H1 (cell line): Measurements from ENCODE around the gene PLCB4. TPM values are rescaled to one million over a fixed set of nuclear protein-coding genes. Genes with fewer than 3 reads are reported as not detected.

Experiments used
- CTCF ChIA-PET: fragments of 300-600 bp; sonication (Branson Sonifier 250); formaldehyde crosslinking; loops from one replicate; lab custom pipeline; 2021; ENCODE audit not compliant: partially characterized antibody; lab: Charles Lee
- POLR2A ChIA-PET: fragments of 300-600 bp; sonication (Branson Sonifier 250); formaldehyde crosslinking; loops from one replicate; lab custom pipeline; 2021; ENCODE audit warnings: inconsistent platforms; ENCODE audit not compliant: partially characterized antibody; lab: Charles Lee
- DNase-seq, 2 experiments: peaks; one replicate each; pipeline versions ENCODE4 v3.0.0 to v3.0.0-alpha.2; 2010 to 2022; ENCODE audit warnings: low spot score in 2 of 2, low read depth in 1 of 2, mixed read lengths in 1 of 2
- FAIRE-seq: peaks from 2 replicates; lab custom pipeline; 2011; peaks lifted over from hg19 to GRCh38; lab: Jason Lieb, UNC
- H2AFZ ChIP-seq: 2 replicates; pipeline ENCODE4 v1.8.1; 2012; ENCODE audit warnings: low read length, inconsistent platforms
- H2AK5ac ChIP-seq: 2 replicates; pipeline ENCODE4 v1.6.1; 2013; ENCODE audit warnings: low read depth, low read length
- H2BK120ac ChIP-seq: replicated peaks from 2 replicates; pipeline ENCODE3; 2013; ENCODE audit warnings: low read depth, low read length, inconsistent platforms
- H2BK12ac ChIP-seq: 2 replicates; pipeline ENCODE4 v1.6.1; 2013; ENCODE audit warnings: low read depth, low read length
- H2BK15ac ChIP-seq: 2 replicates; pipeline ENCODE4 v1.6.1; 2013; ENCODE audit warnings: low read length
- H2BK20ac ChIP-seq: 2 replicates; pipeline ENCODE4 v1.6.1; 2013; ENCODE audit warnings: low read length
- H2BK5ac ChIP-seq: 2 replicates; pipeline ENCODE4 v1.6.1; 2013; ENCODE audit warnings: low read depth, low read length
- H3K14ac ChIP-seq: 2 replicates; pipeline ENCODE4 v1.6.1; 2013; ENCODE audit warnings: inconsistent platforms; ENCODE audit not compliant: insufficient read length
- H3K18ac ChIP-seq: 2 replicates; pipeline ENCODE4 v1.6.1; 2013; ENCODE audit warnings: low read length; ENCODE audit errors: extremely low read depth
- H3K23ac ChIP-seq: 2 replicates; pipeline ENCODE4 v1.6.1; 2013; ENCODE audit warnings: inconsistent platforms; ENCODE audit not compliant: insufficient read length
- H3K23me2 ChIP-seq: 2 replicates; pipeline ENCODE4 v1.6.1; 2013; ENCODE audit warnings: low read depth, low read length
- H3K27ac ChIP-seq: 2 replicates; pipeline ENCODE4 v1.6.1; 2011; ENCODE audit warnings: low read depth, low read length, inconsistent platforms
- H3K27me3 ChIP-seq, 4 experiments: replicated peaks in 1 of 4; 1 replicate in 1 of 4; 2 replicates in 3 of 4; pipeline versions ENCODE4 v1.6.1 to v1.8.1; 2011 to 2013; ENCODE audit warnings: low read length in 3 of 4, mild to moderate bottlenecking in 3 of 4, inconsistent platforms in 2 of 4, mixed read lengths in 2 of 4, moderate library complexity in 1 of 4; ENCODE audit not compliant: control insufficient read depth in 3 of 4, insufficient read depth in 3 of 4; ENCODE audit errors: extremely low read depth in 1 of 4
- H3K36me3 ChIP-seq, 4 experiments: 2 replicates each; pipeline versions ENCODE4 v1.6.1 to v1.8.1; 2011 to 2013; ENCODE audit warnings: mild to moderate bottlenecking in 4 of 4, low read length in 3 of 4, moderate library complexity in 2 of 4, control low read depth in 1 of 4, inconsistent platforms in 1 of 4; ENCODE audit not compliant: insufficient read depth in 4 of 4, control insufficient read depth in 2 of 4
- H3K4ac ChIP-seq: replicated peaks from 2 replicates; pipeline ENCODE3; 2013; ENCODE audit warnings: low read length, low read depth, mixed read lengths, inconsistent platforms; ENCODE audit not compliant: insufficient read length
- H3K4me1 ChIP-seq, 4 experiments: replicated peaks in 1 of 4; 1 replicate in 1 of 4; 2 replicates in 3 of 4; pipeline versions ENCODE4 v1.6.1 to v1.8.1; 2011 to 2013; ENCODE audit warnings: low read length in 3 of 4, inconsistent platforms in 2 of 4, mixed read lengths in 1 of 4; ENCODE audit not compliant: insufficient read depth in 4 of 4, control insufficient read depth in 3 of 4
- H3K4me2 ChIP-seq, 2 experiments: 2 replicates each; pipeline versions ENCODE4 v1.6.1 to v1.8.1; 2011 to 2013; ENCODE audit warnings: low read depth in 2 of 2, low read length in 2 of 2, control low read depth in 1 of 2, inconsistent platforms in 1 of 2, mild to moderate bottlenecking in 1 of 2; ENCODE audit not compliant: insufficient read depth in 1 of 2
- H3K4me3 ChIP-seq, 4 experiments: fragments of 200-600, 300-600 bp in 1 of 4; sonication (generic), shearing (Covaris generic), sonication (Bioruptor Twin) in 1 of 4; 2 replicates each; pipeline versions ENCODE4 v1.5.1 to v1.8.1; 2011 to 2016; ENCODE audit warnings: low read length in 4 of 4, low read depth in 3 of 4, control low read depth in 2 of 4, inconsistent platforms in 2 of 4, mild to moderate bottlenecking in 2 of 4, mixed read lengths in 1 of 4, moderate library complexity in 1 of 4; ENCODE audit not compliant: insufficient read depth in 2 of 4; ENCODE audit errors: extremely low read depth in 1 of 4
- H3K56ac ChIP-seq: replicated peaks from 2 replicates; pipeline ENCODE3; 2013; ENCODE audit warnings: low read depth, mild to moderate bottlenecking, mixed read lengths, low read length, inconsistent platforms; ENCODE audit not compliant: insufficient read length
- H3K79me1 ChIP-seq: 2 replicates; pipeline ENCODE4 v1.6.1; 2013; ENCODE audit warnings: low read depth, low read length, control low read depth
- H3K79me2 ChIP-seq, 2 experiments: 2 replicates each; pipeline versions ENCODE4 v1.6.1 to v1.8.1; 2012 to 2013; ENCODE audit warnings: low read length in 2 of 2, mild to moderate bottlenecking in 2 of 2, inconsistent platforms in 1 of 2; ENCODE audit not compliant: insufficient read depth in 2 of 2, control insufficient read depth in 1 of 2
- H3K9ac ChIP-seq, 4 experiments: replicated peaks in 1 of 4; 1 replicate in 1 of 4; 2 replicates in 3 of 4; pipeline versions ENCODE4 v1.6.1 to v1.8.1; 2011 to 2013; ENCODE audit warnings: low read depth in 3 of 4, low read length in 3 of 4, control low read depth in 2 of 4, mild to moderate bottlenecking in 2 of 4, moderate library complexity in 2 of 4, inconsistent platforms in 1 of 4; ENCODE audit errors: extremely low read depth in 1 of 4
- H3K9me3 ChIP-seq, 2 experiments: 2 replicates each; pipeline versions ENCODE4 v1.6.1 to v1.8.1; 2012 to 2013; ENCODE audit warnings: mild to moderate bottlenecking in 2 of 2, moderate library complexity in 2 of 2, control low read depth in 1 of 2, inconsistent platforms in 1 of 2, low read depth in 1 of 2, low read length in 1 of 2, mixed read lengths in 1 of 2; ENCODE audit not compliant: insufficient read depth in 2 of 2
- H4K20me1 ChIP-seq, 2 experiments: replicated peaks in 1 of 2; 2 replicates each; pipeline versions ENCODE3 to v1.8.1; 2011 to 2013; ENCODE audit warnings: inconsistent platforms in 2 of 2, low read length in 2 of 2, mild to moderate bottlenecking in 1 of 2; ENCODE audit not compliant: insufficient read depth in 2 of 2, control insufficient read depth in 1 of 2
- H4K5ac ChIP-seq: 2 replicates; pipeline ENCODE4 v1.6.1; 2013; ENCODE audit warnings: low read length, low read depth, mixed read lengths, inconsistent platforms; ENCODE audit not compliant: insufficient read length
- H4K8ac ChIP-seq: 2 replicates; pipeline ENCODE4 v1.8.0; 2013; ENCODE audit warnings: mild to moderate bottlenecking, moderate library complexity, low read length, inconsistent platforms; ENCODE audit not compliant: insufficient read depth; ENCODE audit errors: extremely low read depth
- H4K91ac ChIP-seq: replicated peaks from 2 replicates; pipeline ENCODE3; 2013; ENCODE audit warnings: low read length, mixed read lengths, inconsistent platforms; ENCODE audit not compliant: insufficient read length
- ASH2L ChIP-seq: fragments of 200-600, 300-600 bp; sonication (generic); IDR thresholded peaks from one replicate; pipeline ENCODE4 v1.7.1; 2017; ENCODE audit warnings: low read length
- CEBPB ChIP-seq: IDR thresholded peaks from 2 replicates; pipeline ENCODE4 v1.6.1; 2012; ENCODE audit warnings: low read depth, low read length
- CHD2 ChIP-seq: IDR thresholded peaks from 2 replicates; pipeline ENCODE4 v1.6.1; 2012; ENCODE audit warnings: low read length, improper control_type of control experiment
- EGR1 ChIP-seq: IDR thresholded peaks from 2 replicates; pipeline ENCODE4 v1.6.1; 2011; ENCODE audit warnings: low read depth, low read length, borderline replicate concordance
- HDAC2 ChIP-seq, 2 experiments: fragments of 300-600 bp in 1 of 2; sonication (generic) in 1 of 2; IDR thresholded peaks; 2 replicates each; pipeline ENCODE4 v1.6.1; 2011 to 2012; ENCODE audit warnings: low read depth in 2 of 2, low read length in 2 of 2, mild to moderate bottlenecking in 2 of 2, moderate library complexity in 2 of 2, borderline replicate concordance in 1 of 2, inconsistent platforms in 1 of 2
- KDM1A ChIP-seq: fragments of 200-600, 300-600 bp; sonication (generic); IDR thresholded peaks from 2 replicates; pipeline ENCODE4 v1.7.1; 2016; ENCODE audit warnings: mild to moderate bottlenecking, low read length, borderline replicate concordance
- NANOG ChIP-seq: IDR thresholded peaks from 2 replicates; pipeline ENCODE4 v1.6.1; 2011; ENCODE audit warnings: low read length, low read depth, mild to moderate bottlenecking, inconsistent platforms; ENCODE audit not compliant: insufficient read depth, poor library complexity, severe bottlenecking
- NRF1 ChIP-seq: IDR thresholded peaks from 2 replicates; pipeline ENCODE4 v1.6.1; 2011; ENCODE audit warnings: mild to moderate bottlenecking, low read depth, low read length, improper control_type of control experiment
- PHF8 ChIP-seq: fragments of 200-600 bp; sonication (generic); conservative IDR thresholded peaks from 2 replicates; pipeline ENCODE4 v1.7.1; 2012; ENCODE audit warnings: low read depth, mild to moderate bottlenecking, inconsistent platforms, low read length, moderate library complexity
- RXRA ChIP-seq: IDR thresholded peaks from 2 replicates; pipeline ENCODE4 v1.6.1; 2011; ENCODE audit warnings: low read depth, mild to moderate bottlenecking, low read length, moderate library complexity; ENCODE audit not compliant: insufficient read depth
- SIX5 ChIP-seq: IDR thresholded peaks from 2 replicates; pipeline ENCODE4 v1.6.1; 2011; ENCODE audit warnings: mild to moderate bottlenecking, low read depth, low read length
- WGBS, 2 experiments: shearing (Covaris generic) in 1 of 2; methylation state at CpG; one replicate each; pipeline versions ENCODE4 v1.1.6 to v1.1.7; 2013 to 2015; ENCODE audit warnings: low lambda C conversion rate in 2 of 2, mixed read lengths in 2 of 2, inconsistent platforms in 1 of 2, low coverage in 1 of 2, missing lambda C conversion rate in 1 of 2; ENCODE audit not compliant: insufficient replicate concordance in 2 of 2, insufficient coverage in 1 of 2, insufficient read length in 1 of 2; ENCODE audit errors: extremely low coverage in 1 of 2, missing lambda C conversion rate in 1 of 2; 5-methylcytosine and 5-hydroxymethylcytosine counted together
- polyA plus RNA-seq, 7 experiments: library from polyadenylated mRNA; depleted of rRNA in 3 of 7; stranded (reverse) in 5 of 7; unstranded in 2 of 7; fragments of >200 nt in 5 of 7; fragments of 200-250 nt in 2 of 7; gene quantifications; 1 replicate in 5 of 7; 2 replicates in 1 of 7; 4 replicates in 1 of 7; pipeline versions ENCODE4 v1.2.1 to v1.2.3, GENCODE V29; 2011 to 2013; ENCODE audit warnings: missing spikeins in 2 of 7, mixed read lengths in 2 of 7
- total RNA-seq: library from RNA; stranded (reverse); fragmentation: NEBNext Ultra II Directional; extraction: Animal tissue kit (Norgen Biotek cat#: 25700); gene quantifications from 2 replicates; pipeline ENCODE4 v1.2.1, GENCODE V29; 2021

Gene PLCB4
- total and polyA plus RNA-seq, 2 of the 8 experiments (the other 6 are each of a cell fraction or from before 2014, with no cell fraction given) = 3.2 to 14.1 TPM

DNA sequence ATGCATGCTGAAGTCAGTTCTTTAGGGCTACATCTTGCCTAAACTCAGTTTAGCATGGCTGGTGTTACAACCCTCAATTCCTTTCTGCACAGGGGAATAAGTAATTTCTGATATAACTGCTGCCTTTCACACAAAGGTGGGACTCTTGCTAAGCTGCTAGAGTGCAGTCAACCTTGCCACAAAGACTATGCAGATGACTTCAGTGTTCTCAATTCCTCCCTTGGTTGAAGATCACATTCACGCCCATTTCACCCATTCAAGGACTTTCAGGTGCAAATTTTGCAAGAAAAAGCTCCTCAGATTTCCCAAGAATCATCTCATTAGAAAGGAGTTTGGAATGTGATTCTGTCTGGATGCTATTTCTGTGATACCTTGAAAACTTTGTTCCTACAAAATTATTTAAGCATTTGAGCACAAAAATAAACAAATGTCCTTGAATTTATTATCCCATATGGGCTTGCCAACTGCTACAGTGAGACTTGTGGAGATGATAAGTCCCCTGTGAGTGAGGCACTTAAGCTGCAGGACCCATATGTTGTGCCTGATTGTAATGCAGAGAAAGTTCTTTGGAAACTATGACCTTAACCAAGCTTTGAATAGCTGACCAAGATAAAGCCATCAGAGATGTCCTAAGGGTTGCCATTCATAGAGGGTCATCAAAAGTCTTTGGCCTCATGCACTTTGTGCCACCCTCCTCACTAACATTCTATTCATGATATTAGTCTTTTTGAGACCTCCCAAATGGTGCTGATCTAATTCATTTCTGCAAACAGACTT is 111.8 kb downstream of the PLCB4 start:
- peak overlapping the region; percentile 50; the same call in 1 of the 2 replicates for H2BK5ac ChIP-seq
- no peak overlapping the region for H2BK120ac ChIP-seq
- no peaks in the 10 kb centered on the region for H3K23me2 ChIP-seq
- CTCF ChIA-PET = interaction anchor here (1.0 to 1.5 kb wide), 2 partner anchors 81 to 368 kb away, joined by 3 to 4 read pairs; no protein-coding TSS in a partner anchor
- H3K18ac ChIP-seq = peak overlapping the region; percentile 5; the same call in 1 of the 2 replicates
- no peak overlapping the region for H3K27ac ChIP-seq
- no peak overlapping the region for H2BK20ac ChIP-seq
- H4K20me1 ChIP-seq = no peaks in the 10 kb centered on the region
- H3K79me1 ChIP-seq = no peaks in the 10 kb centered on the region; the same call in 1 of the 2 replicates
- no peak overlapping the region for H2BK15ac ChIP-seq
- no peak overlapping the region for H2BK12ac ChIP-seq
- no peak overlapping the region for H2AFZ ChIP-seq
- no peaks in the 10 kb centered on the region for H3K27me3 ChIP-seq
- no peak overlapping the region for H3K9ac ChIP-seq
- H3K56ac ChIP-seq = no peak overlapping the region
- DNase-seq = no peak
- 56% methylated on average over 1 of the region's 1 CpG; no CpG with 5 or more reads in 1 of the 2 experiments for whole genome bisulfite sequencing, 2 experiments
- POLR2A ChIA-PET = no interaction called here
- peak; percentile 84 for FAIRE-seq
- no peak overlapping the region for H3K4me3 ChIP-seq
- peaks cover 0 to 12% (median 8%) of the 10 kb centered on the region in 4 experiments; a peak in 5 of 7 replicates for H3K4me1 ChIP-seq
- H3K36me3 ChIP-seq = no peaks in the 10 kb centered on the region
- no peak overlapping the region for H3K14ac ChIP-seq
- H4K5ac ChIP-seq = peak overlapping the region; percentile 32
- no peak overlapping the region for H4K8ac ChIP-seq
- no peak overlapping the region for H4K91ac ChIP-seq
- no peak for TF ChIP-seq RXRA
- no peak for TF ChIP-seq NRF1
- TF ChIP-seq SIX5 = no peak
- no peak for TF ChIP-seq ASH2L
- no peak for TF ChIP-seq PHF8
- TF ChIP-seq HDAC2 (IDR thresholded peaks at IDR 0.05; ENCODE audit: borderline replicate concordance in 1 of 2, low read depth in 2 of 2, low read length in 2 of 2) = no peak
- TF ChIP-seq NANOG = no peak
- no peak for TF ChIP-seq EGR1
- no peak for TF ChIP-seq CEBPB
- TF ChIP-seq KDM1A = no peak
- no peak for TF ChIP-seq CHD2
- H3K4me2 ChIP-seq = peak overlapping the region; percentile 41 to 51; a peak in 3 of 4 replicates
- no peak overlapping the region for H3K4ac ChIP-seq
- H3K23ac ChIP-seq = no peak overlapping the region
- no peaks in the 10 kb centered on the region for H3K9me3 ChIP-seq
- peaks cover 0 to 4% of the 10 kb centered on the region in 2 experiments; a peak in 1 of 4 replicates for H3K79me2 ChIP-seq
- no peak overlapping the region for H2AK5ac ChIP-seq
